A549 treated with CORT108297 at 1 μM for 4 hours (cell line): ENCODE results near the gene LRP6. TPM values are rescaled to one million over a fixed set of nuclear protein-coding genes. Genes with fewer than 3 reads are reported as not detected.

Experiments
- total RNA-seq: library from RNA; stranded (reverse); fragments of 200-300 nt; extraction: Qiagen RNA extraction; gene quantifications from 5 replicates; pipeline ENCODE4 v1.2.3, GENCODE V29; 2022

The LRP6 gene
- total RNA-seq: 13.1 to 22.2 TPM (median 18.0 TPM) in 5 replicates

DNA sequence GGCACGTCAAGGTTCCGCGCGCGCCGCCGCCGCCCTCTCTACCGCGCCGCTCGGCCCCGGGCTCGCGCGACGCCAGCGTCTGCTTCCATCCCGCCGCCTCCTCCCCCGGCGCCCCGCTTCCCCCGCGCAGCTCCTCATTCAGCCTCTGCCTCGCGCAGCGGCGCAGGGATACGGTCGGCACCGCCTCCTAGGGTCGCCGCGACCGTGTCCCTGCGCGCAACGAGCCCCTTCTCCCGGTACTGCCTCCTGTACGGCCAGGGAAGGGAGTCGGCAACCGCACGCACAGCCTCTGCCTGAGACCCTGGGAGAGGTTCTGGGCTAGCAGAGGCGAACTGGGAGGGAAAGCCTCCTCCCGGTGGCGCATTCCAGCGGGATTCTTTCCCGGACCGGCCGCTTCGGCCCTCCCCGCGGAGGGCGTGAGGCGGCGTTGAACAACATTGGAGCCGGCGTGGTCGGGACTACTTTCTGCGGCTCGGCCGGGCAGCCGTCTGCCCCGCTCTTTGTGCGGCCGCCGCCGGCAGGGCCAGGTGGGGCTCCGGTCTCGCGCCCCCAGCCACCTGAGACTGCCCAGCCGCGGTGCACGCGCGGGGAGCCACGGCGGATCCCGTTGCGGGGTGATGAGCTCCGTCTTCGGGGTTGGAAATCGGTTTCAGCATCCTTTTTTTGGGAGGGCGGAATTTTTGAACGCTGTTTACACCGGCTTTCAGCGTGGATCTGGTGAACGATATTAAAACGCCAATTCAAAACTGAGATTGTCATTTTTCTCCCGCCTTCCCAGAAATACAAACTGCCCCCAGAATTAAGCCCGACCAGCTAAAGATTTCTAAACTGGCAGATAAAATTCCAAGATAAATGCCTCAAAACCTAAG, at the start of gene LRP6:
TSS of gene LRP6 (minus strand) at position 172 of the 869 bp plus-strand sequence. CDS start 309 bp downstream, outside the sequence.

DNA sequence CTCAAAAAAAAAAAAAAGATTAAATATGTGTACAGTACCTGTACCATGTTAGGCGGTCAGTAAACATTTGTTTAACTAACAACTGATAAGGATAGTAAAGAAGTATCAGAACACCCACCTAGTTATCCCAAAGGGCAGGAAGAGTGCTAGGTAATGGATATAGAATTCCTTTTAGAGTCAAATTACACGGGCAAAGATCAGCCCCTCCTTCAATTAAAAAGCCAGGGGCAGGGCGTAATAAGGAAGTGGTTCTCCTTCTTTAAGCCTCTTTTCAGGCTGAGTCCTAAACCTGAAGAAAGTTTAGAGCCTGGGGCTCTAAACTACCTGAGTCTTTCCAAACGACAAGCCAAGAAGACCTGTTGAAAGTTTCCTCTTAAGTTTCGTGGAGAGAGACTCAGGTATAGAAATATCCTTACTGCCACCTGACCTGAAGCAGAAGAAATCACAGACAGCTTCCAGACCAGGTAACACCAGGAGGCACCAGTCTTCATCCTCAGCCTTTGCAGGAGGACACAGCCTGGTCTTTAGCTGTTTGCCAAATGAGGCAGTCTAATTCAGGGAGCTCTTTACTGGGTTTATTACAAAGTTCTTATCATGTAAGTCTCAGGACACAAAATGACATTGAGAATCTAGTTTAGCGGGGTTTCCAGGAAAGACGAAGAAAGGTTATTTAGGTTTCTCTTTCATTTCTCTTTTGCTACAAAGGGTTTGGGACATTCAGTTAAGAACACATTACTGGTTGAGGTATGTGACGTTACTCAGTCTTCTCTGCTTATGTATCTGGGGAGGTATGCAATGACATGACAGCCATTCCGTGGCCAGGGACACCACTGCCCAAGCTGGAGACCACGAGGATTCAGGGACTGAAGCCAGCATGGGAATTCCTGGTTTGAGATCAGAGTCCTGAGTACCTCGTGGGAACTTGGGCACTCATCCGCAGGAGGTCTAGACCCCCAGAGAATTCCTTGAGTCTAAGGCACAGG, 195.9 kb downstream of the LRP6 start, which contains the start of gene BCL2L14:
TSS of gene BCL2L14 (plus strand) at position 266 of the 983 bp plus-strand sequence. CDS start 8,367 bp downstream, outside the sequence.

Other genes with a start within 250 kb of the LRP6 start
- not detected in 5 replicates for gene BCL2L14, start 196.1 kb downstream of the LRP6 start, total RNA-seq
- gene MANSC1, start 83.2 kb upstream of the LRP6 start, total RNA-seq: 3.2 to 4.3 TPM (median 3.9 TPM) in 5 replicates
- gene BORCS5, start 90.0 kb upstream of the LRP6 start, total RNA-seq: 7.5 to 10.2 TPM (median 8.9 TPM) in 5 replicates